ENCODE measurements around the gene NHS.

The NHS gene

DNA sequence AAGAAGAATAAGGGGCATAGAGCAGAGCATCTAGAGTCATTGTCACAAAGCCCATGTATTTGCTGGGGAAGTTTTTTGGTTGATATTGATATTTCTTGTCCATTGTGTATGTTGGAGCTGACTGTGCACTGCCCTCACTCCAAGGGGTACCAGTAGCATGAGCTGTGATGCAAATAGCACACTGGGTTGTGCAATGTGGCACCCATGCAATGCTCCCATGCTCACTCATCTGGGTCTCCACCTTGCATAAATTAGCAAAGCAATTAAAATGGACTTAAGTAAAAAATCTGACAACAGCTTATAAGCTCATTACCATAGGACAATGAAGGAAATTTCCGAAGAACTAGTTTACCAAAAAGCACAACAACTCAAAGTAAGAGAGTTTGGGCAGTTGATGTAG, 87.9 kb downstream of the NHS start:
- no peaks in the 10 kb centered on the region; the same call in 1 of the 2 replicates for H4K20me1 ChIP-seq
- no peak overlapping the region for H3K27ac ChIP-seq
- H3K9ac ChIP-seq: no peak overlapping the region
- H3K4me2 ChIP-seq: no peak overlapping the region
- H3K4me1 ChIP-seq: no peaks in the 10 kb centered on the region
- H3K4me3 ChIP-seq: no peak overlapping the region
- H3K27me3 ChIP-seq: peaks cover 93% of the 10 kb centered on the region
- no peaks in the 10 kb centered on the region for H3K36me3 ChIP-seq
- H3K9me3 ChIP-seq: no peaks in the 10 kb centered on the region
- TF ChIP-seq Cebpa-rat (IDR thresholded peaks at IDR 0.05): no peak

DNA sequence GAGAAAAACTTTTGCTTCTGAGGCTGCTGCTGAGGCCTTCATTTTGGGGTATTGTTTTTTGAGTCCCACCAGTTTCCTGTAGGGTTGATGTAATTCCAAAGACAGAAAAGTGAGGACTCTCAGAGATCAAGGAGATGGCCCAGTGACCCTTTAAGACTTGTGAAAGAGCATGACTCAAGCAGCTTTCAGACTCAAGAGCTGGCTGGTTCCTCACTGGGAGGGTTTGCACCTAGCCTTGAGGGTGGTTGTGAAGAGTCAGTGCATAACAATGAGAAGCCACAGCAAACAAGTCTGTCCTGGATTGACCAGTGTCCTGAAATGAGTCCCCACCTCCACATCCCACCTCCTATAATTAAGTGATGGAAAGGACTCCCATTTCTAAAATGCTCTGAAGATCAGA, 89.2 kb downstream of the NHS start:
- Histone ChIP-seq H4K20me1 (no peaks in the 10 kb centered on the region; the same call in 1 of the 2 replicates), H3K9me3 (no peaks in the 10 kb centered on the region), H3K27me3 (peaks cover 93% of the 10 kb centered on the region), H3K9ac (no peak overlapping the region), H3K27ac (no peak overlapping the region), H3K36me3 (no peaks in the 10 kb centered on the region), H3K4me1 (no peaks in the 10 kb centered on the region), H3K4me2 (no peak overlapping the region), H3K4me3 (no peak overlapping the region)
- no peak for TF ChIP-seq Cebpa-rat (IDR thresholded peaks at IDR 0.05)

DNA sequence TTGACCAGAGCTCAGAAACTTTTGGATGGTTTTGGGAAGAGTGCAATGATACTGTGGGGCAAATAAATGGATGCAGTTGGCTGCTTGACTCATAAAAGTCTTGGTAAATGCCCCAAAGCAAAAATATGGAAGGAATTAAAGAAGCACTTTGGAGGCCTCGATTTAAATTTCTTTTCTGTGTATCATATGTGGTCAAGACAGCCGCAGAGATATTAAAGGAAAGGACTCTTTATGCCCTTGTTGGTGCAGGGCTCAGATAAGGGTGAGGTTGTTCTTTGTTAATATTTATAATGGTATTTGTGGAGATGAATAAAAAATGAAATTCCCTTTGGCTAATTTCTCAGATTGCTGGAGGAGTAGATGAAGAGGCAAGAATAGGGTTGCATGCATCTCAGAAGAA, 90.2 kb downstream of the NHS start:
- Histone ChIP-seq H4K20me1 (no peaks in the 10 kb centered on the region; the same call in 1 of the 2 replicates), H3K27me3 (peaks cover 95% of the 10 kb centered on the region), H3K9ac (no peak overlapping the region), H3K36me3 (no peaks in the 10 kb centered on the region), H3K4me2 (no peak overlapping the region), H3K27ac (no peak overlapping the region), H3K4me3 (no peak overlapping the region), H3K4me1 (no peaks in the 10 kb centered on the region), H3K9me3 (no peaks in the 10 kb centered on the region)
- no peak for TF ChIP-seq Cebpa-rat (IDR thresholded peaks at IDR 0.05)

DNA sequence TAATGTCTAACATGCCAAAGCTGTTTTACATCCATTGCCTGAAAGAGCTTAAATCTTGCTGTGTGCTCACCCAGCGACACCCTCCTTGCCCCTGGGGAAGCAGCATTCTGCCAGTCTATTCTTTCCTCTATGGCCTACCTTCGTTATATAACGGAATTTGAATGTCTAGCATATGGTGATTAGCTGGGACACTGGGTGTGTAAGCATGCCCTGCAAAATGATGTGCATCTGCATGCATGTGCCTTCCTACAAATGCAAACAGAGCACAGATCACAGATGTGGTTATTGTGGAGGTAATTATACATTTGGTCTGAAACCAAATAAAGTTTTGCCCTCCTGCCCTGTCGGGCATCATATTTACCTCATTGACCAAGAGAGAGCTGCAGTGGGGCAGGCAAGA, 90.8 kb downstream of the NHS start:
- no peak overlapping the region for H3K4me2 ChIP-seq
- peaks cover 95% of the 10 kb centered on the region for H3K27me3 ChIP-seq
- H3K9ac ChIP-seq: no peak overlapping the region
- no peak overlapping the region for H3K27ac ChIP-seq
- no peaks in the 10 kb centered on the region for H3K4me1 ChIP-seq
- H4K20me1 ChIP-seq: no peaks in the 10 kb centered on the region; the same call in 1 of the 2 replicates
- TF ChIP-seq Cebpa-rat (IDR thresholded peaks at IDR 0.05): no peak
- H3K4me3 ChIP-seq: no peak overlapping the region
- no peaks in the 10 kb centered on the region for H3K9me3 ChIP-seq
- no peaks in the 10 kb centered on the region for H3K36me3 ChIP-seq

DNA sequence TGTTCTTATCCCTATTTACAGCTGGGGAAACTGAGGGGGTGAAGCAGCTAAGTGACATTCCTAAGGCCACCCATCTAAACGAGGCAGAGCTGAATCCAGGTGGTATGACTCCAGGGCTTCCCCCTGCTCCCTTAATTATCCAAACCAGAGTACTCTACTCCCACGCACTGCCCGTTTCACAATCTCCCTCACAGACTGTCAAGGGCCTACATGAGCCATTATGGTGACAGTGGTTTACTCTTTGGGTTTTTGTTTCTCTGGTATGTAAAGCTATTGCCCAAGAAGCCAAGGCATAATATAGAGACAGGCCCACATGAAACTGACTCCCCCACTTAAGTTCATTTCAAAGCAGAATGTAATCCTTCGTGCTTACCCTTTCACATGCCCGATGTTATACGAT, 95.1 kb downstream of the NHS start:
- Histone ChIP-seq H3K36me3 (no peaks in the 10 kb centered on the region), H3K27me3 (peaks cover 95% of the 10 kb centered on the region), H4K20me1 (no peaks in the 10 kb centered on the region; the same call in 1 of the 2 replicates), H3K9me3 (no peaks in the 10 kb centered on the region), H3K4me1 (no peaks in the 10 kb centered on the region), H3K9ac (no peak overlapping the region), H3K27ac (no peak overlapping the region), H3K4me2 (no peak overlapping the region), H3K4me3 (no peak overlapping the region)
- no peak for TF ChIP-seq Cebpa-rat (IDR thresholded peaks at IDR 0.05)

DNA sequence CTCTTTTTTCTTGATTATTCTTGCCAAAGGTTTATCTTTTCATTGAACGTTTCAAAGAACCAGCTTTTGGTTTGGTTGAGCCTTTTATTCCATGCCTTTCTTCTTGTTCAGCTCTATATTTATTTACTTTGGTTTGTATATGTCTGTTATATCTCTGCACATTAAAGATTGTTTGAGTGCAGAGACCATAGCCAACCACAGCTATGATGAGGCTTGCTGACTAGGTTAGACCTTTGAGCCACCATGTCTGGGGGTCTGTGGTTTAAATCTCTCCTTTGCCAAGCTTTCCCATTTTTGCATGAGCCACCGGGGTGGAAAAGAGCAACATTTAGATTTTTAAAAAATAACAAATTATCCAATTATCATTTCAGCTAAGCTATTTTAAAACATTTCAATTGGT, 96.1 kb downstream of the NHS start:
- Histone ChIP-seq H3K4me1 (no peaks in the 10 kb centered on the region), H3K36me3 (no peaks in the 10 kb centered on the region), H3K9ac (no peak overlapping the region), H3K27me3 (peaks cover 95% of the 10 kb centered on the region), H3K27ac (no peak overlapping the region), H3K9me3 (no peaks in the 10 kb centered on the region), H3K4me2 (no peak overlapping the region), H4K20me1 (no peaks in the 10 kb centered on the region; the same call in 1 of the 2 replicates), H3K4me3 (no peak overlapping the region)
- no peak for TF ChIP-seq Cebpa-rat (IDR thresholded peaks at IDR 0.05)

DNA sequence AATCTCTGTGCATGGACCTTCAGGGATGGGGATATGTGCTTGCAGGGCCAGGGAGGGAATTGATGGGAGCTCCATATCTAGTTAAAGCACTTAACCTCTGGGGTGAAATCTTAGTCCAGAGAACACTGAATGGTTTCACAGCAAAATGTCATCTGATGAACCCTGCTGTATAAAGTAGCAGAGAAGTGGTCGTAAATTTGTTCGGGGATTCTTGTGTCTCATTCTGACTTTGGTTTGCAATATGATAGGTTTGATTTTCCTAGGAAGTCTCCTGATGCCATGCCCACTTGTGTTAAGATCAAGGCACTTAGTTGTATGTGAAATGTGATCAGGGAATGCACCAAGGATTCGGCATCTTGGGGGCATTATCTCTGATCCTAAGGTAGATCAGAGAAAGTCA, 96.9 kb downstream of the NHS start:
- no peak overlapping the region for H3K4me2 ChIP-seq
- no peaks in the 10 kb centered on the region for H3K4me1 ChIP-seq

DNA sequence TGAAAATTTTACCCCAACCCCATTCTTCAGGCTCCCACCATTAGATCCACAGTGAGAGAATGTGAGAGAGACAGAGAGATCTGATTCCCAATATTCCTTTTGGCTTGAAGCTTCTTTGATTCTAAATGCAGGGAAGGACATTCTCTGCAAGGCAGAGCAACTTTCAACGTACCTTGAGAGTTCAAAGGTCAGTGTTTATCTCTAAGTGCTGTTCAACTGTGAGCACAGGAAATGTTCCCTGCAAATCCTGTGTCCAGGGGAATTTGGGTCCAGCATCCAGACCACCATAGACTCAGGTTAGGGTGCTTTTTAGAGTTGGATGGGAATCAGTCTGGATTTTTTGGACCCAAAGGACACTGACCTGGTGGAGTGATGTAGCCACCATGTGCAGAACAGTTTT, 97.4 kb downstream of the NHS start:
- H3K4me1 ChIP-seq: no peaks in the 10 kb centered on the region
- H3K4me3 ChIP-seq: no peak overlapping the region
- no peak overlapping the region for H3K27ac ChIP-seq
- H3K27me3 ChIP-seq: peaks cover 95% of the 10 kb centered on the region
- H4K20me1 ChIP-seq: no peaks in the 10 kb centered on the region
- no peaks in the 10 kb centered on the region for H3K9me3 ChIP-seq
- H3K36me3 ChIP-seq: no peaks in the 10 kb centered on the region
- H3K4me2 ChIP-seq: no peak overlapping the region
- H3K9ac ChIP-seq: no peak overlapping the region
- no peak for TF ChIP-seq Cebpa-rat (IDR thresholded peaks at IDR 0.05)

More for the DNA sequence above, 96.9 kb downstream of the NHS start:
- H3K9ac ChIP-seq: no peak overlapping the region
- H3K27ac ChIP-seq: no peak overlapping the region
- no peaks in the 10 kb centered on the region for H3K9me3 ChIP-seq
- H3K27me3 ChIP-seq: peaks cover 95% of the 10 kb centered on the region
- H4K20me1 ChIP-seq: no peaks in the 10 kb centered on the region; the same call in 1 of the 2 replicates
- H3K36me3 ChIP-seq: no peaks in the 10 kb centered on the region
- H3K4me3 ChIP-seq: no peak overlapping the region
- no peak for TF ChIP-seq Cebpa-rat (IDR thresholded peaks at IDR 0.05)

DNA sequence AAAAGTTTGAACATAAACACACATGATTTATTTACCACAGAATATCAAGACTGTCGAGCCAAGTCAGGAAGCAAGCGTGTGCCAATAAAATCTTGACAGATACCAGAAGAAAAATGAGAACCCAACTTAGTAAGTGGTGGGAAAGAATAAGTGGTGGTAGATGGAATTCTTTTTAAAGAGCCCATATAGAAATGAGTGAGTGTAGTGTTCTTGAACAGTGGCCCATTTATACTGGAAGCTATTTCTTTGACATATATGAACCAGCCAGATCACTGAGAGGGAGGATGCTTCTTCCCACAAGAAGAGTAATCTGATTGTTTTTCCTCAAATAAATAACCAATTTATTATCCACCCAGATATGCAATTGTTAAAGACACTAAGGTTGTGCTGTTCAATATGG, 98.0 kb downstream of the NHS start:
- H3K9me3 ChIP-seq: no peaks in the 10 kb centered on the region
- no peak for TF ChIP-seq Cebpa-rat (IDR thresholded peaks at IDR 0.05)
- H4K20me1 ChIP-seq: no peaks in the 10 kb centered on the region
- H3K4me2 ChIP-seq: no peak overlapping the region
- no peaks in the 10 kb centered on the region for H3K36me3 ChIP-seq
- no peak overlapping the region for H3K27ac ChIP-seq
- no peak overlapping the region for H3K4me3 ChIP-seq
- no peak overlapping the region for H3K9ac ChIP-seq
- H3K4me1 ChIP-seq: no peaks in the 10 kb centered on the region
- H3K27me3 ChIP-seq: peaks cover 95% of the 10 kb centered on the region

DNA sequence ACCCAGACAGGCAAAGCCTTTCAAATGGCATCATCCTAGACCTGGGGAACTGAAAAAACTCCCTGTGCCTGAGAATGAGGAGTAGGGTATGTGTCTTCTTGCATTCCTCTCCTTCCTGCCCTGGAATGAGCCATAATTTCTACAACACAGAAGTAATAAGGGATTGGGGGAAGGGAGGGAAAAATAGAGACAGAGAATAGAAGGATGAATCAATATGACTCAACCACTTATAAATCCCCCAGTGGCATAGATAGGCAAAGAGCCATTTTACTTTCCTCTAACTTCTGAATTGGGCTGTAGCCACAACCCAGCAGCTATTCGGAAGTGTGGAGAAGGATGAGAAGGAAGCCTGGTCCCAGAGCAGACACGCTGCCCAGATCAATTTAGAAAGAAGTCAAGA, 99.9 kb downstream of the NHS start:
- Histone ChIP-seq H3K36me3 (no peaks in the 10 kb centered on the region), H3K9ac (no peak overlapping the region), H3K4me3 (no peak overlapping the region), H3K27me3 (peaks cover 82% of the 10 kb centered on the region), H3K4me1 (no peaks in the 10 kb centered on the region), H4K20me1 (no peaks in the 10 kb centered on the region), H3K9me3 (no peaks in the 10 kb centered on the region), H3K27ac (no peak overlapping the region), H3K4me2 (no peak overlapping the region)
- no peak for TF ChIP-seq Cebpa-rat (IDR thresholded peaks at IDR 0.05)
